Fibroblast of villous mesenchyme (primary cell): Measurements from ENCODE around the gene UTP15. TPM values are rescaled to one million over a fixed set of nuclear protein-coding genes. Genes with fewer than 3 reads are reported as not detected.

ENCODE experiments used
- DNase-seq: peaks from one replicate; pipeline ENCODE4 v3.0.0-alpha.2; 2010; ENCODE audit warnings: low read depth
- H3K4me3 ChIP-seq: 2 replicates; pipeline ENCODE4 v1.5.1; 2011; ENCODE audit warnings: low read depth, mild to moderate bottlenecking, low read length
- total RNA-seq: library from RNA; depleted of rRNA; stranded (reverse); fragments of >200 nt; gene quantifications from 2 replicates; pipeline ENCODE4 v1.2.3, GENCODE V29; 2012
- TF ChIP-seq, protein P1 (sequence below): IDR thresholded peaks from 2 replicates; pipeline ENCODE4 v1.5.1; 2012; ENCODE audit warnings: low read depth, mild to moderate bottlenecking, low read length; ENCODE audit not compliant: insufficient read depth

The UTP15 gene, protein sequence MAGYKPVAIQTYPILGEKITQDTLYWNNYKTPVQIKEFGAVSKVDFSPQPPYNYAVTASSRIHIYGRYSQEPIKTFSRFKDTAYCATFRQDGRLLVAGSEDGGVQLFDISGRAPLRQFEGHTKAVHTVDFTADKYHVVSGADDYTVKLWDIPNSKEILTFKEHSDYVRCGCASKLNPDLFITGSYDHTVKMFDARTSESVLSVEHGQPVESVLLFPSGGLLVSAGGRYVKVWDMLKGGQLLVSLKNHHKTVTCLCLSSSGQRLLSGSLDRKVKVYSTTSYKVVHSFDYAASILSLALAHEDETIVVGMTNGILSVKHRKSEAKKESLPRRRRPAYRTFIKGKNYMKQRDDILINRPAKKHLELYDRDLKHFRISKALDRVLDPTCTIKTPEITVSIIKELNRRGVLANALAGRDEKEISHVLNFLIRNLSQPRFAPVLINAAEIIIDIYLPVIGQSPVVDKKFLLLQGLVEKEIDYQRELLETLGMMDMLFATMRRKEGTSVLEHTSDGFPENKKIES
- total RNA-seq = 30.3 and 30.7 TPM in 2 replicates

DNA sequence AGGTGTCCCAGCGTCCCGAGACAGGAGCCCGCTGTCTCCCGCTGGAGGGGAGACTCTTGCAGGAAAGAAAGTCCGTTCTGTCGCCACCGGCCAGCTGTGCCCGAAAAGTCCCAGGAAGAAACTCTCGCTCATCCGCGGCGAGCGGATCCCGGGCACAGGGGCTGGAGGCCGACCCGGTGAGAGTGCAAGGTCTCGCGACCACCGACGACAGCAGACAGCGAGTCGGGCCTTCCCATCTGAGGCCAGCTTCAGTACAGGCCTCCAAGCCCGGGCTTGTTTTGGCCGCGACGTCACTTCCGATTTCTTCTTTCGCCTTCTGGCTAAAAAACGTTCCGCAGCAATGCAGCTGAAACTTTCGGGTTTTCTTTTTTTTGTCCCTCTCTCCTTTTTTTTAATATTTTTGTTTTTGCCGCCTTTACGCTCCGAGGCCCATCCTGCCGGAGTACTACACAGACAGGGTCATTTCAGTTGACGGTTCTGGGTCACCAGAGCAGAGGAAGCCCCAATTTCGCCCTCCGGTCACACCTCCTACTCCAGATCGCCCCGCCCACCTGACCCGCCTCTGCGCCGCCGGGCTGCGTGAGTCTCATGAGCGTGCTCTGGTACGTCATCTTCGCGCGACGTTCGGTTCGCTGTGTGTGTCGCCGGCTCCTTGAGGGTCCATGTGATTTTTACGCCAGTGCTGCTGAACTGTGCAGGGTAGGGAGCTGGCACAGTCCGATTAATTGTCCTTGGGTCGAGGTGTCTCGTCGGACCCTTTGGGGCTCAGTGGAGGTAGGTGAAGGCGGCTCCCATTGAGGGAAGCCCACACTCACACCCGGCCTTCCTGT is at the start of gene UTP15, which contains the start of gene ANKRA2:
Gene UTP15 (plus strand): TSS at position 605 of the 830 bp plus-strand sequence. CDS start 1,602 bp downstream, outside the sequence.
Gene ANKRA2 (minus strand): TSS at position 501 of the 830 bp plus-strand sequence. CDS start 2,758 bp downstream, outside the sequence.
- DNase-seq = peak; percentile 99
- peak within 1 kb of the TSS; percentile 94 for H3K4me3 ChIP-seq
- TF ChIP-seq, protein P1, sequence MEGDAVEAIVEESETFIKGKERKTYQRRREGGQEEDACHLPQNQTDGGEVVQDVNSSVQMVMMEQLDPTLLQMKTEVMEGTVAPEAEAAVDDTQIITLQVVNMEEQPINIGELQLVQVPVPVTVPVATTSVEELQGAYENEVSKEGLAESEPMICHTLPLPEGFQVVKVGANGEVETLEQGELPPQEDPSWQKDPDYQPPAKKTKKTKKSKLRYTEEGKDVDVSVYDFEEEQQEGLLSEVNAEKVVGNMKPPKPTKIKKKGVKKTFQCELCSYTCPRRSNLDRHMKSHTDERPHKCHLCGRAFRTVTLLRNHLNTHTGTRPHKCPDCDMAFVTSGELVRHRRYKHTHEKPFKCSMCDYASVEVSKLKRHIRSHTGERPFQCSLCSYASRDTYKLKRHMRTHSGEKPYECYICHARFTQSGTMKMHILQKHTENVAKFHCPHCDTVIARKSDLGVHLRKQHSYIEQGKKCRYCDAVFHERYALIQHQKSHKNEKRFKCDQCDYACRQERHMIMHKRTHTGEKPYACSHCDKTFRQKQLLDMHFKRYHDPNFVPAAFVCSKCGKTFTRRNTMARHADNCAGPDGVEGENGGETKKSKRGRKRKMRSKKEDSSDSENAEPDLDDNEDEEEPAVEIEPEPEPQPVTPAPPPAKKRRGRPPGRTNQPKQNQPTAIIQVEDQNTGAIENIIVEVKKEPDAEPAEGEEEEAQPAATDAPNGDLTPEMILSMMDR = no peak

DNA sequence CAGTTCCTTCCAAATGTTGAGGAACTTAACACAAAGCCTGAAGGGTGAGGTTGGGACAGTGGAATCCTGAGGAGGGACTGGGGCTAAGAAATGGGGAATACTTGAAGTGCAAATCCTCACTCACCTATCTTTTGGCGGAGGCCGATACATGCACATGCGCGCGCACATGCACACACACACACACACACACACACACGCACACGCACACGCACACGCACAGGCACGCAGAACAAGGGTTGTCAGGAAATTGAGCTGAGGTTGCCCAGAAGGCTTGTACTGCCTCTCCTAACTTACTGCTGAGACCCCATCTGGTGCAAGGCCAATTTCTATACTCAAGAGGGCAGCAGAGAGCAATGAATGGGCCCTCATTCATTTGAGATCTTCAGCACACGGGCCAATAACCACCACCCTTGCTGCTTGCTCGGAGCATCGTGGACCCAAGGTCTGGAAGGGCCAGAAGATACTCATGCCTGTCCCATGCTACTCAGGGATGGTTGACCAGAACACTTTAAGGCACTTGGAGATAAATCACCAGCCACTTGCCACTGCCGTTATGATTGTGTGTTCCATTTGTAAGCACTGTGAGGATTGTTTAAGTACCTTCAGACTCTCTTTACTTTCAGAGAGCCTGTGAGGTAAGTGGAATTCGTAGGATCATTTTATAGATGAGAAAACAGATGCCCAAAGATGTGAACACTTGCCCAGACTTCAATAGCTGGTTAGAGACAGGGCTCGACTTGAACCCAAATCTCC is 45.8 kb upstream of the UTP15 start:
- TF ChIP-seq, protein P1 = peak; percentile 88
- no peak overlapping the region for H3K4me3 ChIP-seq
- peak; percentile 80 for DNase-seq

DNA sequence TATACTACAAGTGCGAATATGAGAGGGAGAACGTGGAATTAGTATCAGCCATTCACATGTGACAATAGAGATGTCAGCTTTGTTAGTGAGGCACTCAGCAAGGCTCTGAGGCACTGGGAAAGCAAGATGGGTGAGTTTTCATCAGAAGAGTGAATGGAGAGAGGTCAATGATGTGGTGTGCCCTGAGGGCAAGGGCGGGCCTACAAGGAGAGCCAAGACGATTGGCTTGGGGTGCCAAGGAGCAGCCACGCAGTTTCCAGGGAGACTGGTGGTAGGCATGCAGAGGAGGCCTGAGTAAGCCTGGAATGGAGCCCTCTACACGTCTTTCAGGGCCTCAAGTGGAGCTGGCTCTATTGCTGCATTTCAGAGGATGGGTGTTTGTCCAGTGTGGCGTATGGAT is 42.6 kb upstream of the UTP15 start:
- no peak for DNase-seq
- TF ChIP-seq, protein P1 = no peak
- H3K4me3 ChIP-seq = no peak overlapping the region

DNA sequence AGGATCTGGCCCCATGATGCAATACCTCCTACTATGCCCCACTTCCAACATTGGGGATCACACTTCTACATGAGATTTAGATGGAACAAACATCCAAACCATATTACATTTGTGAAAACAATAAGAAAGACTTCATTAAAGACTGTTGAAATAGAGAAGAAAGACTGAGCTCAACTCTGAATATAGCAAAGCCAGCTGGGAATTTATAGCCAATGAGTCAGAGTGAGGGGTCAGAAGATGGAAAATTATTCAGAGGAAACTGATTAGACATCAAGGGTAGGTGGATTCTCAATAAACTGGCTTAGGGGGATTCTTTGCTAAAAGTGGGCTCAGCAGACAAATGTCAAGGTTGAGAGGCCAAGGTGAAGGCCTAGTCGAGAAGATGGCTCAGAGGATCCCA is 41.7 kb upstream of the UTP15 start:
- TF ChIP-seq, protein P1 = no peak
- no peak for DNase-seq
- no peak overlapping the region for H3K4me3 ChIP-seq

DNA sequence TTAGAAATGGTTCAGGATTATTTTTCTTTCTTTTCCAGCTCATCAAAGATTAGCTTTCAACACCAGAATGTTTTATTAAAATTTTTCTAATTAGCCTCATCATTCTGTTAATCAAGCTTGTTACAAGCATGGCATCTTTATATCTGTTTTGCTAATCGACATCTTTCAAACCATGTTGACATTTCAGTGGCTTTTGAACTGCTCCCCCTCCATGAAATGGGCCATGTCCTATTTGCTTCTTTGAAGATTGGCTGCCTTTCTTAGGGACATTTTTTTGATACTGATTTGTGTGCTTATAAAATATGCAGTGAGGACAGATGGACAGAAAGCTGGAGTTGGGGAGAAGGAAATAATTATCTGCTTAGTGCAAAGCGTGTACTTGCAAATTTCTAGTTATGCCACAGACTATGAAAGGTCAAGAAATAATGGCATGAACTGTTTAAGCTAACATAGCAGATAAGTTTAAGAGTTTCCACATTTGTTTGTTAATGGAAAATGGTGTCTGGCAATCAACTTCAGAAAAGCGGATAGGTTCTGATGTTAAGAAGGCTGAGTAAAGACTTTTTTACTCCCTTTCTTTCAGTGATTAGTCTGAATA is 39.8 kb upstream of the UTP15 start:
- DNase-seq = no peak
- TF ChIP-seq, protein P1 = no peak

DNA sequence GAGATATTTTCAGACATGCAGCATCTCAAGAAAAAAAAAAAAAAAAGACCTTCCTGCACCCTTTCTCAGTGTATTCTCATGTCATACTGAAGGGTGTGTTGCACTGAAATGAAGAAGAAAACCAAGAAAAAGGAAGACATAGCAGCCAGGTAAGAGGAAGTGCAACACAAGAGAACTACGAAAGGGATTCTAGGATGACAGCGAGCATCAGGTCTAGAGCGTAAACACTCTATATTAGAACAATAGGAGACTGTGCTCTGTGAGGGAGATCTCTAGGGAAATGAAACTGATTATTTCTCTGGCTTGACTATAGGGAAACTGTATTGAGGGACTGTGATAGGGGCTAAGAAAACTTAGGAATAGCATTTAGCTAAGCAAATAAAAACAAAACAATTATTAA is 37.3 kb upstream of the UTP15 start:
- TF ChIP-seq, protein P1 = no peak

More for the DNA sequence above, 39.8 kb upstream of the UTP15 start:
- H3K4me3 ChIP-seq = no peak overlapping the region

More for the DNA sequence above, 37.3 kb upstream of the UTP15 start:
- no peak overlapping the region for H3K4me3 ChIP-seq
- DNase-seq = no peak
